CD14-positive monocyte (primary cell): ENCODE data around the gene C13orf46. TPM values are rescaled to one million over a fixed set of nuclear protein-coding genes. Genes with fewer than 3 reads are reported as not detected.

Experiments
- DNase-seq, 3 donors: peaks; one replicate each; pipeline ENCODE4 v3.0.0-alpha.2; 2011 to 2022
- H2AFZ ChIP-seq: 2 replicates; pipeline ENCODE4 v1.6.0; 2012; ENCODE audit warnings: mild to moderate bottlenecking, low read depth, low read length, inconsistent platforms; ENCODE audit not compliant: insufficient read depth, poor library complexity, severe bottlenecking
- H3K27ac ChIP-seq, 2 donors: 1 replicate in 1 of 2; 2 replicates in 1 of 2; pipeline ENCODE4 v1.5.1; 2012 to 2013; ENCODE audit warnings: low read length in 2 of 2, control low read depth in 1 of 2, inconsistent platforms in 1 of 2, low read depth in 1 of 2, mild to moderate bottlenecking in 1 of 2
- H3K27me3 ChIP-seq, 2 donors: one replicate each; pipeline versions ENCODE4 v1.6.0 to v1.6.1; 2011 to 2013; ENCODE audit warnings: low read length in 2 of 2; ENCODE audit not compliant: control insufficient read depth in 2 of 2, insufficient read depth in 2 of 2
- H3K36me3 ChIP-seq, 2 donors: replicated peaks in 1 of 2; 1 replicate in 1 of 2; 2 replicates in 1 of 2; pipeline versions ENCODE4 v1.5.1 to v1.6.1; 2012 to 2013; ENCODE audit warnings: low read length in 2 of 2, control low read depth in 1 of 2, inconsistent platforms in 1 of 2, mild to moderate bottlenecking in 1 of 2; ENCODE audit not compliant: insufficient read depth in 2 of 2, control insufficient read depth in 1 of 2
- H3K4me1 ChIP-seq, 2 donors: 1 replicate in 1 of 2; 2 replicates in 1 of 2; pipeline versions ENCODE4 v1.5.1 to v1.6.1; 2012 to 2013; ENCODE audit warnings: low read length in 2 of 2, control low read depth in 1 of 2, inconsistent platforms in 1 of 2, mild to moderate bottlenecking in 1 of 2, moderate library complexity in 1 of 2; ENCODE audit not compliant: insufficient read depth in 2 of 2, control insufficient read depth in 1 of 2
- H3K4me2 ChIP-seq: replicated peaks from 2 replicates; pipeline ENCODE3; 2012; ENCODE audit warnings: low read length, moderate library complexity, mild to moderate bottlenecking; ENCODE audit not compliant: poor library complexity, severe bottlenecking; ENCODE audit errors: extremely low read depth
- H3K4me3 ChIP-seq, 3 experiments: fragments of 200-600 bp in 1 of 3; sonication (generic) in 1 of 3; replicated peaks in 1 of 3; 1 replicate in 2 of 3; 2 replicates in 1 of 3; pipeline ENCODE4 v1.5.1; 2011 to 2013; ENCODE audit warnings: low read length in 3 of 3, mild to moderate bottlenecking in 3 of 3, control low read depth in 2 of 3, low read depth in 2 of 3, inconsistent platforms in 1 of 3, moderate library complexity in 1 of 3
- H3K79me2 ChIP-seq: 2 replicates; pipeline ENCODE4 v1.6.0; 2012; ENCODE audit warnings: mild to moderate bottlenecking, control low read depth, inconsistent platforms, low read length, moderate library complexity; ENCODE audit not compliant: insufficient read depth
- H3K9ac ChIP-seq: 2 replicates; pipeline ENCODE4 v1.6.0; 2017; ENCODE audit warnings: low read length, mild to moderate bottlenecking; ENCODE audit not compliant: insufficient read depth, poor library complexity, severe bottlenecking
- H3K9me3 ChIP-seq, 2 donors: replicated peaks in 1 of 2; 1 replicate in 1 of 2; 2 replicates in 1 of 2; pipeline versions ENCODE4 v1.5.1 to v1.6.1; 2012 to 2013; ENCODE audit warnings: low read length in 2 of 2, control low read depth in 1 of 2; ENCODE audit not compliant: control insufficient read depth in 1 of 2, insufficient read depth in 1 of 2
- H4K20me1 ChIP-seq: 2 replicates; pipeline ENCODE4 v1.6.0; 2012; ENCODE audit warnings: mild to moderate bottlenecking, low read length, control low read depth, moderate library complexity; ENCODE audit not compliant: insufficient read depth
- H3K27ac Mint-ChIP-seq, 7 donors: one replicate each; pipeline ENCODE4 v1.8.0; 2020; ENCODE audit warnings: mild to moderate bottlenecking in 7 of 7, mixed read lengths in 7 of 7, moderate library complexity in 6 of 7, inconsistent platforms in 2 of 7
- H3K27me3 Mint-ChIP-seq, 3 donors: one replicate each; pipeline ENCODE4 v1.8.0; 2021 to 2022; ENCODE audit warnings: low read depth in 3 of 3, mild to moderate bottlenecking in 3 of 3, mixed read lengths in 3 of 3, moderate library complexity in 3 of 3, inconsistent platforms in 1 of 3
- H3K36me3 Mint-ChIP-seq, 2 donors: one replicate each; pipeline ENCODE4 v1.8.0; 2020; ENCODE audit warnings: mixed read lengths in 2 of 2, inconsistent platforms in 1 of 2, mild to moderate bottlenecking in 1 of 2
- H3K4me1 Mint-ChIP-seq: one replicate; pipeline ENCODE4 v1.8.0; 2020; ENCODE audit warnings: mild to moderate bottlenecking, mixed read lengths
- H3K4me3 Mint-ChIP-seq, 2 donors: one replicate each; pipeline ENCODE4 v1.8.0; 2020; ENCODE audit warnings: mild to moderate bottlenecking in 2 of 2, mixed read lengths in 2 of 2, moderate library complexity in 1 of 2
- H3K9me3 Mint-ChIP-seq, 7 donors: one replicate each; pipeline ENCODE4 v1.8.0; 2020 to 2022; ENCODE audit warnings: mixed read lengths in 7 of 7, mild to moderate bottlenecking in 6 of 7, moderate library complexity in 6 of 7, inconsistent platforms in 2 of 7
- CTCF ChIP-seq: fragments of 200-600 bp; IDR thresholded peaks from one replicate; pipeline ENCODE4 v1.8.0; 2022; ENCODE audit warnings: antibody characterized with exemption, mild to moderate bottlenecking
- WGBS: methylation state at CpG from one replicate; pipeline ENCODE4 v1.1.5; 2013; ENCODE audit warnings: missing lambda C conversion rate; ENCODE audit not compliant: insufficient coverage; 5-methylcytosine and 5-hydroxymethylcytosine counted together
- intact Hi-C, 2 donors: fragments of 100-400 bp; cut with micrococcal nuclease; formaldehyde crosslinking; loops; one replicate each; pipeline versions ENCODE4 v1.15.0 to v1.15.1; 2023
- polyA plus RNA-seq, 3 donors: library from polyadenylated mRNA; depleted of rRNA in 1 of 3; unstranded in 2 of 3; stranded (reverse) in 1 of 3; fragments of 300-500 nt in 2 of 3; fragments of >200 nt in 1 of 3; fragmentation: Illumina TruSeq in 2 of 3; gene quantifications; 1 replicate in 2 of 3; 2 replicates in 1 of 3; pipeline ENCODE4 v1.2.3, GENCODE V29; 2012 to 2021

The C13orf46 gene
- polyA plus RNA-seq, 3 donors: 0.05 to 0.35 TPM; not detected in 1

DNA sequence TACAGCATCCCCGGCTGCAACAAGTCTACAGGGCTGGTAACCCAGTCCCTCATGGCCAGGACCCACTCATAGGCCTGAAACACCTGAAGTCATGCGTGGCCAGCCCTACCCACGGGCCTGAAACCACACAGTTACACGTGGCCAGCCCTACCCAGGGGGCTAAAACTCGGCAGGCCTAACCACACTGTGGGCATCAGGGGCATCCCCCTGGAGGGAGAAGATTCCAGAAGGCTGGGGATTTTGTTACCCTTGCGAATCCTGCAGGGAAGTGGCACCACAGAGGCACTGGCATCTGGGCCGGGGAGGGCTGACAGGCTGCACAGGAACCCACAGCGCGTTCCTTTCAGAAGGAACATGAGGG, 48.4 kb upstream of the C13orf46 start:
- Histone ChIP-seq H2AFZ (no peak overlapping the region), H3K4me3 (no peak overlapping the region), H3K36me3 (peaks cover 81 to 97% of the 10 kb centered on the region in 2 donors), H3K9ac (no peak overlapping the region), H3K79me2 (no peaks in the 10 kb centered on the region), H3K27me3 (no peaks in the 10 kb centered on the region), H4K20me1 (peaks cover 51% of the 10 kb centered on the region), H3K4me1 (peaks cover 0 to 5% of the 10 kb centered on the region in 2 donors), H3K27ac (no peak overlapping the region), H3K4me2 (no peak overlapping the region), H3K9me3 (no peaks in the 10 kb centered on the region)
- Mint-ChIP-seq H3K27ac (no peak overlapping the region), H3K27me3 (peaks cover 0 to 1% (median 0%) of the 10 kb centered on the region in 3 donors), H3K4me1 (peaks cover 8% of the 10 kb centered on the region), H3K9me3 (peaks cover 0 to 2% (median 0%) of the 10 kb centered on the region in 7 donors), H3K36me3 (peaks cover 66 to 76% of the 10 kb centered on the region in 2 donors), H3K4me3 (no peak overlapping the region)
- intact Hi-C loops: no loop called here
- WGBS: 88% methylated on average over 9 of the region's 9 CpGs
- TF ChIP-seq CTCF: no peak
- no peak for DNase-seq

DNA sequence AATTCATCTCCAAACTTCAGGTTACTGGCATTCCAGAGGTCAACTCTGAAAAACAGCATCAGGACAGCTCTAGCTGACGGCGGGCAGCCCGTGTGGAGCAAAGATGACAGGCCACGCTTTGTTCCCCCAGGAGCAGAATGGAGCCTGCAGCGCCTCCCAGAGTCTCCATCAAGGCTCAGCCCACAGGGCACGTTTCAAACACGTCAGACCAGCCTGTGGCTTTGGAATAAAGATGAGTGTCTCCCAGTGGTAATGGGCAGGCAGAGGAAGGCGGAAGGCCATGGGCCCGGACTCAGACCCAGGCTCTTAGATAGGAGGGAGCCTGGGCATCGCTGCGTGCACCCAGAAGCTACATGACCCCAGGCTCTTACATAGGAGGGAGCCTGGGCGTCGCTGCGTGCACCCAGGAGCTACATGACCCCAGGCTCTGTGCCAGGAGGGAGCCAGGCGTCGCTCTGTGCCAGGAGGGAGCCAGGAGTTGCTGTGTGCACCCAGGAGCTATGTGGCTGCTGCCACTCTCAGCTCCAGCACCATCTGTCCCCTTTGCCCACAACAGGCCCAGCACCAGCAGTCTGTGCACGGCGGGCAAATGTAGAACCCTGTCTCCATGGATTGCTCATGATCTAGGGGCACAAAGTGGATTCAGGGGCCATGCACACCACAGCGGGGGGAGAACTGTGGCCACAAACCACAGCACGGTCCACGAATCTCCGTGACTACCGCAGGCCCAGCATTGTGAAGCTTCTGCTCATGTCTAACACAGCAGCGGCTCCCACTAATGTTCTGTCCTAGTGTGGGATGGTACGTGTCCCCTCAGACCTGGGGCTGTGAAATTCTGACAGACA, 47.8 kb upstream of the C13orf46 start:
- H3K9ac ChIP-seq: no peak overlapping the region
- no peak overlapping the region for H3K4me3 Mint-ChIP-seq
- intact Hi-C loops: no loop called here
- H3K27me3 Mint-ChIP-seq: peaks cover 0 to 1% (median 0%) of the 10 kb centered on the region in 3 donors
- no peak overlapping the region for H2AFZ ChIP-seq
- H3K27ac Mint-ChIP-seq: peak overlapping the region in 2 of 7 donors; percentile 50 to 72
- peaks cover 0 to 2% (median 0%) of the 10 kb centered on the region in 7 donors for H3K9me3 Mint-ChIP-seq
- no peak overlapping the region for H3K4me3 ChIP-seq
- H3K27ac ChIP-seq: no peak overlapping the region
- DNase-seq: no peak
- H4K20me1 ChIP-seq: peaks cover 51% of the 10 kb centered on the region
- peaks cover 8% of the 10 kb centered on the region for H3K4me1 Mint-ChIP-seq
- no peaks in the 10 kb centered on the region for H3K27me3 ChIP-seq
- no peaks in the 10 kb centered on the region for H3K79me2 ChIP-seq
- peaks cover 0 to 5% of the 10 kb centered on the region in 2 donors for H3K4me1 ChIP-seq
- WGBS: 94% methylated on average over 25 of the region's 25 CpGs
- no peak for TF ChIP-seq CTCF
- peaks cover 67 to 70% of the 10 kb centered on the region in 2 donors for H3K36me3 Mint-ChIP-seq
- peaks cover 81 to 97% of the 10 kb centered on the region in 2 donors for H3K36me3 ChIP-seq
- no peak overlapping the region for H3K4me2 ChIP-seq
- H3K9me3 ChIP-seq: no peaks in the 10 kb centered on the region
